OCI-LY7 (cell line): ENCODE data around the gene RGPD5.
"Not testable (repeated sequence)": the region's sequence is repeated elsewhere in the genome, so short reads cannot be mapped to it uniquely, and the experiment has no call there.

ENCODE experiments used
- CTCF ChIP-seq: fragments of 200-600 bp; sonication (generic); conservative IDR thresholded peaks from 2 replicates; pipeline ENCODE4 v1.5.1; 2014; ENCODE audit warnings: mild to moderate bottlenecking, antibody characterized with exemption, low read length, moderate library complexity, mixed read lengths
- EZH2phosphoT487 ChIP-seq: fragments of 200-600 bp; sonication (generic); IDR thresholded peaks from 2 replicates; pipeline ENCODE4 v1.6.1; 2018; ENCODE audit warnings: low read depth, borderline replicate concordance, mild to moderate bottlenecking, mixed run types, antibody characterized with exemption, low read length, moderate library complexity, mixed read lengths

GRCh38 chr2:109761976-109762375 lies 32.1 kb upstream of the RGPD5 start:
- not testable (repeated sequence) for TF ChIP-seq CTCF, EZH2phosphoT487
